Measurements from ENCODE around the gene DPM3.
"Not testable (repeated sequence)": the region's sequence is repeated elsewhere in the genome, so short reads cannot be mapped to it uniquely, and the experiment has no call there.

- TF ChIP-seq EZH2 (IDR thresholded peaks at IDR 0.05; ENCODE audit: low read depth, unreplicated experiment); CTCF (conservative IDR thresholded peaks at IDR 0.05; ENCODE audit: low read depth in 2 of 2); REST (IDR thresholded peaks at IDR 0.05; ENCODE audit: unreplicated experiment); POLR2AphosphoS5 (IDR thresholded peaks at IDR 0.05; ENCODE audit: low read depth); CREB1 (CRISPR knock-in tag; IDR thresholded peaks at IDR 0.05; ENCODE audit: low read depth); EZH2phosphoT487 (IDR thresholded peaks at IDR 0.05; ENCODE audit: unreplicated experiment): not testable (repeated sequence)
These were observed 22.2 kb downstream of the DPM3 start for GRCh38 chr1:155118090-155118489.
